Prostate gland (tissue), 2 donors: ENCODE results near the gene BARHL2. TPM values are rescaled to one million over a fixed set of nuclear protein-coding genes. Genes with fewer than 3 reads are reported as not detected.
A peak's percentile ranks its signal among the peaks of the same experiment; 100 is the strongest.

ENCODE experiments used
- DNase-seq: peaks from one replicate; pipeline ENCODE4 v3.0.0-alpha.2; 2019; ENCODE audit warnings: low spot score
- H3K27ac ChIP-seq, 2 donors: fragments of 200-600 bp; sonication (generic); 2 replicates each; pipeline ENCODE4 v1.5.1; 2017 to 2019
- H3K27me3 ChIP-seq: fragments of 200-600 bp; sonication (generic); replicated peaks from 2 replicates; pipeline ENCODE4 v1.5.1; 2019; ENCODE audit not compliant: insufficient read depth
- H3K36me3 ChIP-seq, 2 donors: fragments of 200-600 bp; sonication (generic); 1 replicate in 1 of 2; 2 replicates in 1 of 2; pipeline versions ENCODE4 v1.5.1 to v1.8.1; 2017 to 2019
- H3K4me1 ChIP-seq: fragments of 200-600 bp; sonication (generic); replicated peaks from 2 replicates; pipeline ENCODE4 v1.5.1; 2019
- H3K4me3 ChIP-seq, 2 donors: fragments of 200-600 bp; sonication (generic); 2 replicates each; pipeline ENCODE4 v1.5.1; 2017 to 2019
- H3K9me3 ChIP-seq: fragments of 200-600 bp; sonication (generic); 2 replicates; pipeline ENCODE4 v1.5.1; 2017
- CTCF ChIP-seq, 4 experiments: fragments of 200-600 bp in 2 of 4; fragments of 450-650 bp in 2 of 4; sonication (generic) in 2 of 4; IDR thresholded peaks; 1 replicate in 3 of 4; 2 replicates in 1 of 4; pipeline ENCODE4 v1.5.1; 2016 to 2019; ENCODE audit warnings: antibody characterized with exemption in 4 of 4, mild to moderate bottlenecking in 2 of 4, moderate library complexity in 2 of 4
- POLR2A ChIP-seq: fragments of 450-650 bp; IDR thresholded peaks from one replicate; pipeline ENCODE4 v1.6.1; 2016; ENCODE audit warnings: antibody characterized with exemption, mild to moderate bottlenecking
- POLR2AphosphoS5 ChIP-seq: sonication (generic); formaldehyde crosslinking; IDR thresholded peaks from one replicate; pipeline ENCODE4 v1.6.1; 2017; ENCODE audit warnings: antibody characterized with exemption
- WGBS: methylation state at CpG from one replicate; pipeline ENCODE4 v1.1.5; 2018; 5-methylcytosine and 5-hydroxymethylcytosine counted together
- intact Hi-C: fragments of 100-400 bp; cut with DNase I; formaldehyde crosslinking; loops from one replicate; pipeline ENCODE4 v1.14.2; 2022
- total RNA-seq, 2 donors: library from RNA; depleted of rRNA; stranded (reverse); fragments of >200 nt; gene quantifications; one replicate each; pipeline ENCODE4 v1.1.0, GENCODE V29; 2016

Gene BARHL2
- total RNA-seq, 2 donors from 2014 or later = 1.9 TPM; not detected in 1

GRCh38 chr1:90721210-90722194, 4.4 kb upstream of the BARHL2 start:
- WGBS = 9% methylated on average over 15 of the region's 15 CpGs
- Histone ChIP-seq H3K4me3 (no peak overlapping the region), H3K27me3 (peaks cover 69% of the 10 kb centered on the region), H3K27ac (no peak overlapping the region), H3K4me1 (peaks cover 7% of the 10 kb centered on the region), H3K9me3 (no peaks in the 10 kb centered on the region), H3K36me3 (no peaks in the 10 kb centered on the region)
- intact Hi-C loops = no loop called here
- TF ChIP-seq CTCF (IDR thresholded peaks at IDR 0.05) = peak in 3 of 4 experiments; percentile 23 to 51 (median 30)
- no peak for TF ChIP-seq POLR2A
- peak; percentile 45 for TF ChIP-seq POLR2AphosphoS5
- no peak for DNase-seq

- H3K9me3 ChIP-seq = no peaks in the 10 kb centered on the region
- DNase-seq = no peak
- no peak overlapping the region for H3K4me3 ChIP-seq
- H3K27ac ChIP-seq = no peak overlapping the region
- TF ChIP-seq CTCF (IDR thresholded peaks at IDR 0.05) (no peak), POLR2A (no peak), POLR2AphosphoS5 (no peak)
- H3K4me1 ChIP-seq = no peaks in the 10 kb centered on the region
- WGBS = 14% methylated on average over 14 of the region's 14 CpGs
- H3K27me3 ChIP-seq = peaks cover 71% of the 10 kb centered on the region
- H3K36me3 ChIP-seq = no peaks in the 10 kb centered on the region
- intact Hi-C loops = no loop called here
Observed at GRCh38 chr1:90720145-90720636, 3.1 kb upstream of the BARHL2 start.

- TF ChIP-seq POLR2AphosphoS5 (no peak), POLR2A (no peak), CTCF (IDR thresholded peaks at IDR 0.05) (no peak)
- no peak for DNase-seq
- WGBS = 7% methylated on average over 35 of the region's 55 CpGs
- intact Hi-C loops = no loop called here
- H3K36me3 ChIP-seq = no peaks in the 10 kb centered on the region
- no peak overlapping the region for H3K27ac ChIP-seq
- no peaks in the 10 kb centered on the region for H3K9me3 ChIP-seq
- H3K27me3 ChIP-seq = peaks cover 68% of the 10 kb centered on the region
- H3K4me1 ChIP-seq = no peaks in the 10 kb centered on the region
- no peak overlapping the region for H3K4me3 ChIP-seq
Observed at GRCh38 chr1:90719330-90720144, 2.4 kb upstream of the BARHL2 start.

GRCh38 chr1:90718411-90719329, 1.6 kb upstream of the BARHL2 start:
- DNase-seq = no peak
- 3% methylated on average over 66 of the region's 66 CpGs for WGBS
- intact Hi-C loops = no loop called here
- Histone ChIP-seq H3K4me3 (no peak overlapping the region), H3K27ac (no peak overlapping the region), H3K9me3 (no peaks in the 10 kb centered on the region), H3K27me3 (peaks cover 63% of the 10 kb centered on the region), H3K36me3 (no peaks in the 10 kb centered on the region), H3K4me1 (no peaks in the 10 kb centered on the region)
- no peak for TF ChIP-seq POLR2AphosphoS5
- no peak for TF ChIP-seq CTCF (IDR thresholded peaks at IDR 0.05)
